SK-N-MC (cell line): ENCODE data around the gene LRRC55.
"Not testable (repeated sequence)": the region's sequence is repeated elsewhere in the genome, so short reads cannot be mapped to it uniquely, and the experiment has no call there.

ENCODE experiments used
- EZH2 ChIP-seq: fragments of 200-600 bp; sonication (generic); IDR thresholded peaks from one replicate; pipeline ENCODE4 v1.6.1; 2017; ENCODE audit warnings: antibody characterized with exemption
- POLR2AphosphoS5 ChIP-seq: IDR thresholded peaks from 2 replicates; pipeline ENCODE4 v1.6.1; 2012; ENCODE audit warnings: mild to moderate bottlenecking, low read depth, low read length, borderline replicate concordance

DNA sequence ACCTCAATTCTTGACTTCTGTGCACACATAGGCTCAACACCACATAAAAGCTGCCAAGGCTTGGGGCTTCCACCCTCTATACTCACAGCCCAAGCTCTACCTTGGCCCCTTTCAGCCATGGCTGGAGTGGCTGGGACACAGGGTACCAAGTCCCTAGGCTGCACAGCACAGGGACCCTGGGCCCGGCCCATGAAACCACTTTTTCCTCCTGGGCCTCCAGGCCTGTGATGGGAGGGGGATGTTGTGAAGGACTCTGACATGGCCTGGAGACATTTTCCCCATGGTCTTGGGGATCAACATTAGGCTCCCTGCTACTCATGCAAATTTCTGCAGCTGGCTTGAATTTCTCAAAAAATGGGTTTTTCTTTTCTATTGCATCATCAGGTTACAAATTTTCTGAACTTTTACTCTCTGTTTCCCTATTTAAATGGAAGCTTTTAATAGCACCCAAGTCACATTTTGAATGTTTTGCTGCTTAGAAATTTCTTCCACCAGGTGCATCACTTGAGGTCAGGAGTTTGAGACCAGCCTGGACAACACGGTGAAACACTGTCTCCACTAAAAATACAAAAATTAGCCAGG is 11.9 kb upstream of the LRRC55 start:
- TF ChIP-seq POLR2AphosphoS5, EZH2: not testable (repeated sequence)
